HS-27A (cell line): Measurements from ENCODE around the gene ZNF75A.
"Not testable (repeated sequence)": the region's sequence is repeated elsewhere in the genome, so short reads cannot be mapped to it uniquely, and the experiment has no call there.

Experiments
- DNase-seq: peaks from one replicate; pipeline ENCODE4 v3.0.0-alpha.2; 2012; ENCODE audit warnings: low read depth, missing footprints

ZNF75A gene

GRCh38 chr16:3305109-3306068 is at the start of gene ZNF75A, which contains the start of gene TIGD7:
ZNF75A (plus strand) TSS chr16:3305497; CDS start chr16:3308429, 2,932 bp downstream.
TIGD7 (minus strand) TSS chr16:3305430; CDS start chr16:3300614, 4,816 bp downstream.
- DNase-seq = peak; percentile 75

DNA sequence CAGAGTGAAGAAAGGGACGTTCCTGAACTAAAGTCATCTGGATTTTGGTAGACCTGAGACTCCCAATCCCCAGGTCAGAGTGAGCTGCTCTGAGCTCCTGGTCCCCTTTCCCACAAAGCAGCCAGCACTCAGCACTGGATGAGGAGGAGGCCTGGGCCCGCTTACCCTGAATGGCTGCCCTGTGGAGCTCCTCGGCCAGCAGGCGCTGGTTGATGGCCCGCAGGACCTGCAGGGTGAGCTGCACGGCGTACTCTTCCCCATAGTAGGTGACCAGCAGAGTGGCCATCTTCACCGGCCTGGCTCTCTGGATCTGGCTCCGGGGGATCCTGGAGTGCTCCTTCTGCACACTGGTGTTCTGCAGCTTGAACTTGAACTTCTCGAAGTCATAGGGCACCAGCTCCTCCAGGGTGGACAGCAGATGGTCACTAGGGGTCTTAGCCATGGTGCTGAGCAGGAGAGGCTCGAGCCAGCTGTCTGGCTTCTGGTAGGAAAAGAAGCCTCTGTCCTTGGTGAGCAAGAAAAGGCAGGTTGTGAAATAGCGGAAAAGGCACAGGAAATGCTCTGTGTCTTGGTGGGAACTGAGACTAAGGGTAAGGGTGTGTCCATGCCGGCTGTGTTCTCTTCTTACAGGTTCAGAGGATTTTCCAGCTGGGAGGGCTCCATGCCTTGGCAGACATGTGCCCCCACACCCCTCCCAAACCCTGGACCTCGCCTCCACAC is 49.0 kb upstream of the ZNF75A start, which contains the start of gene MEFV:
TSS of gene MEFV (minus strand) at position 488 of the 720 bp plus-strand sequence. CDS start at position 442, 46 bp downstream.
- DNase-seq = no peak

- no peak for DNase-seq
Measured at GRCh38 chr16:3256866-3257465, 48.3 kb upstream of the ZNF75A start.

GRCh38 chr16:3259836-3260235 is 45.5 kb upstream of the ZNF75A start:
- DNase-seq = no peak

GRCh38 chr16:3262517-3262916 is 42.8 kb upstream of the ZNF75A start:
- DNase-seq = no peak

DNA sequence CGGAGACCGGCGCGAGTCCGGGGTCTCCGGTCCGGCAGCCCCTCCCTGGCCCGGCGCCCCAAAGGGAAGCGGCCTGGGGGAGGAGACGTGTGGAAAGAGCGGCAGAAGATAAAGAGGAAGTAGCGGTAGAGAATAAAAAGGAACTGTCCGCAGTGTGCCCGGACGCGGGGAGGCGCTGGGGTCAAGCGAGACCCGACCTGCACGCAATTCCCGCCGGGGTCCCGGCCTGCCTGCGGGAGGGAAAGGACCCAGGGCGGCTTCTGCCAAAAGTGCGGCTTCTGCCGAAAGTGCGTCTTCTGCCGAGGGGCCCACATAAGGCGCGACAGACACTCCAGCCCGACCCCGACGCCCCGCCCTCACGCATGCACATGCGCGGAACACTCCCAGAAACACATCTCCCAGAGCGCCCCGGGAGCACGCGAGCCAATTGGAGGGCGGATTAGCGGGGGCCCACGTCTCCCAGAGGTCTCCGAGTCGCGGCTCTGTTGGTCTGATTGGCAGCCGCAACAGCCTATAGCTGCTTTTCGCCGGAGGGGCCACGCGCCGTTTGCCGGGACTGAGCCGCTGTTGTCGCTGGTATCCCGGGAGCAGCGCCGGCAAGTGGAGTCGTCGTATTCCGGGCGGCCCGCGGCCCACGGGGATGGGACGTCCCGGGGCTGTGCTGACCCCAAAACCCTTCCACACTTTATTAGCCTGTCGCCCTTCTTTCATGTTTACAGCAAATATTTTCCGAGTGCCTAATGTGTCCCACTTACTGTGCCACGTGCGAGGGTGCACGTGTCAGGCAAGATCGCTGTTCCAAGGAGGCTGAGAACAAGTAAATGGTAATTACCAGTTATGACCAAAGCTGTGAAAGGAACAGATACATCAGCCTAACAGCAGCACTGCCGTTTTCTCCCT is 40.9 kb upstream of the ZNF75A start:
- DNase-seq = peak; percentile 79

DNA sequence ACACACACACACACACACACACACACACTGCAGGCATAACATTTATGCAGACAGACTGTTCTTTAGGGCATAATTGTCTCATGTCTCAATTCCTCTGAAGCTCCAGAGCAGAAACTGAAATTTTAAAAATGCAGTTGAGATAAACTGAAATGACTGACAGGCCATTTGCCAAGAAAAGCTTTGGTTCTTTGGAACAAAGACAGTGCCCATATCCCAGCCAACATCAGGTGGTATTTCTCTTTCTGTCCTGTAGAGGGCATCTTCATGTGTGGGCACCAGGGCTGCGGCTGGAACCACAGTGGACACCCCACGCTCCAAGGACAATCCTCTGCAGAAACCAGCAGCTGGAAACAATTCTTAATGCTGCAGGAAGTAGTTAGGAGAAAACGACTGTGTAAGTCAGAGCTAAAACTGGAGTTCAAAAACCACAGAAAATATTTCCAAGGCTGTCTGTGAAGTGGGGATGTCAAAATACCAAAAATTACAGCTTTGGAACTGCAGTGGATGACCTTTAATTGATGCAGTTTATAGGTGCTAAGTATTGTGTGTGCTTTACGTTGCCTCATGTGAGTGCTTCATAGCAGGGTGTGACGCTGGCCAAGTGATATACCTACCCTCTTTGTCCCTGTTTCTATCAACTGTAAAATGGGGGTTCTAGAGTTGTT is 38.3 kb upstream of the ZNF75A start:
- DNase-seq = no peak

- DNase-seq = no peak
Measured at GRCh38 chr16:3268294-3268693, 37.0 kb upstream of the ZNF75A start.

GRCh38 chr16:3270718-3271117 is 34.6 kb upstream of the ZNF75A start:
- not testable (repeated sequence) for DNase-seq

GRCh38 chr16:3271281-3271680 is 34.0 kb upstream of the ZNF75A start:
- not testable (repeated sequence) for DNase-seq

DNA sequence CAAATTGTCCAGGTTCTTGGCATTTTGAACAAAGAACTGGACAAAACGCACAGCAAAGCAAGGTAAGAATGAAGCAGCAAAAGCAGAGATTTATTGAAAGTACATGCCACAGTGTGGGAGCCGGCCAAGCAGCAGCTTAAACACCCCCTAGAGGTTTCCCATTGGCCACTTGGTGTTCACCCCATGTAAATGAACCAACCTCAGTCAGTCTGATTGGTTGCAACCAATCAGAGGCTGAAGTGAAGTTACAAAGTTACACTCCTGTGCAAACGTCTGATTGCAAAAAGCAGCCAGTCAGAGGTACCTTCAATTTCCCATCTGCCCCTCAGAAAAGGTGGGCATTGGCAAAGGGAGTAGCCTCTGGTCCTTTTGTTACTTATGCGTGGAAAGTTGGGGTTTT is 30.8 kb upstream of the ZNF75A start:
- DNase-seq = no peak

DNA sequence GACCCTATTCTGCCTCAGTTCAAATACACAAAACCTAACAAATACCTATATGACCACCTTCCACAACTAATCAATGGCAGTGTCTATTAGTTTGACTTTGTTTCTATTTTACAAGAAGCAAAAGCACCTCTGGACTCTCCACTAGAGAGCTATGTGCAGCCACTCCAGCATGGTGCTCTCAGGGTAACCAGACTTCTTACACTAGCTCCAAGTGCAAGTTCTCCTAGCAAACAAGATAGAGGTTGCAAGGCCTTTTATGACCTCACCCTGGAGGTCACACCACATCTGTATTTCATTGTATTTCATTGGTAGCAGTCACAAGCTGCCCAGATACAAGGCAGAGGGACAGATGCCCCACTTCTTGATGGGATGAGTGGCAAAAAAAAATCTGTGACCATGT is 30.4 kb upstream of the ZNF75A start:
- DNase-seq = no peak

DNA sequence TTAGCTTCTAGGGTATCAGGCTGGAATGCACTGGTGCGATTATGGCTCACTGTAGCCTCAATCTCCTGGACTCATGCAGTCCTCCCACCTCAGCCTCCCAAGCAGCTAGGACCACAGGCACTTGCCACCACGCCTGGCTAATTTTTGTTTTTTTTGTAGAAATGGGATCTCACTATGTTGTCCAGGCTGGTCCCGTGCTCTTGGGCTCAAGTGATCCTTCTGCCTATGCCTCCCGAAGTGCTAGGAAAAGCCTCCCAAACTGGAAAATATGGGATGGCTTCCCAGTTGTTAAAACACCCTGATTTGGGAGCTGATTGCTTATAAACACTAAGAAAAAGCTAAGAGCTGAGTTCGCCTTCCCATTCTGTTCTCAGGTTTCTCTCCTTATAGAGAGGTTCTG is 28.6 kb upstream of the ZNF75A start:
- DNase-seq = no peak

DNA sequence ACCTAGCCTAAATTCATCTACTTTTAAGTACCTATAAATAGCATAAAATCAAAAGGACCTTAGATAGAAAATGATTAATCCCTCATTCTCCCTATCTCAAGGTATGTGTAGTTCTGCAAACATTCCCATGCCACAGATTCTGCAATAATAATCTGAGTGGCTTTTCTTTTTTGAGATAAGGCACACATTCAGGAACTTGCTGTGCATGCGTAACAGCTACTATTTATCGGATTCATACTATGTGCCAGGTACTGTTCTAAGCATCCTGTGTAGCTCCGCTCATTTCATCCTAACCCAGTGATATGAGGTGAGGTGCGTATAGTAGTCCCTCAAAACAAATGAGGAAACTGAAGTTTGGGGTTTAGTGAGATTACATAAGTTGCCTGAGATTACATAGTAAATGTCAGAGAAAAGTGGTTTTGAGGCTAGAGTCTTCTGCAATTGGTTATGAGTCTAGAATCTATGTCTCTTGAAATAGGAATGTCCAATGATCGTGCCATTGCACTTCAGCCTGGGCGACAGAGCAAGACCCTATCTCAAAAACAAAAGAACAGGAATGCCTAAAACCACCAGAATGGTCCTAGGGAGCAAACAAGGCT is 24.0 kb upstream of the ZNF75A start:
- DNase-seq = no peak

GRCh38 chr16:3282103-3282729 is 23.1 kb upstream of the ZNF75A start:
- no peak for DNase-seq

DNA sequence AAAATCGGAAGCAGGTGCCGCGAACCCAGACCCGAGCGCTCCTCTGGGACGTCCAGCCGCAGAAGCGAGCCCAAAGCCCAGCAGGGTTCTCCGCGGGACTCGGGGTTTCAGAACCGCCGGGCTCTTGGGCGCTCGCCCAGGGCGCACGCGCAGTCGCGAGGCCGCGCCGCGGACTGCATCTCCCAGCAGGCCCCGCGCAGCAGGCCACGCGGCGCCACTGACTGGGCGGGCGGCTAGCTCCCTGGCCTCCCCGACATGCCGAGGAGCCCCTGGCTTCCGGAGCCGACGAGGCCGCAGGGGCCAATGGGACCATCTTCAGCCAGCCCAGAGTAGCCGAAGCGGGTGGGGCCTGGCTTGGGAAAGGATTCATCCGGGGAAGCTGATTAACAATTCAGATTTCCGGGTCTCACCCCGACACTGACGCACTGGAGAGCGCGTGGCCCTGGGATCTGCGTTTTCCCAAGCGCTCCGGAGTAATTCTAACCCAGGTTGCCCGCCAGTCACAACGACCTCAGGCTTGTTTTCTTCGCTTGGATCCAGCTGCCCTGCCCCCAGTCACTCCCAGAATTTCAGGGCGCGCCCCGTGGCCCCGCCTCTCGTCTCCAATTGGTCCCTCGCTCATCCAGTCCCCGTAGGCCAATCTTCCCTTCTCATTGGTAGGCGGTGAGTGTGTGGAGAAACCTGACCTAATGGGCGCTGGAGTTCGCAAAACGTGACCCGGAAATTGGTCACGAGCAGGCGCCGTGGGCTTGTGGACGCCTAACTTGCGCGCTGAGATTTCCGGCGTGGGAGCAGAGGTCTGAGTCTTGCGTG is 22.4 kb upstream of the ZNF75A start, which contains the start of gene ZNF263:
TSS of gene ZNF263 (plus strand) at position 762 of the 813 bp plus-strand sequence. CDS start 328 bp downstream, outside the sequence.
- peak; percentile 87 for DNase-seq

DNA sequence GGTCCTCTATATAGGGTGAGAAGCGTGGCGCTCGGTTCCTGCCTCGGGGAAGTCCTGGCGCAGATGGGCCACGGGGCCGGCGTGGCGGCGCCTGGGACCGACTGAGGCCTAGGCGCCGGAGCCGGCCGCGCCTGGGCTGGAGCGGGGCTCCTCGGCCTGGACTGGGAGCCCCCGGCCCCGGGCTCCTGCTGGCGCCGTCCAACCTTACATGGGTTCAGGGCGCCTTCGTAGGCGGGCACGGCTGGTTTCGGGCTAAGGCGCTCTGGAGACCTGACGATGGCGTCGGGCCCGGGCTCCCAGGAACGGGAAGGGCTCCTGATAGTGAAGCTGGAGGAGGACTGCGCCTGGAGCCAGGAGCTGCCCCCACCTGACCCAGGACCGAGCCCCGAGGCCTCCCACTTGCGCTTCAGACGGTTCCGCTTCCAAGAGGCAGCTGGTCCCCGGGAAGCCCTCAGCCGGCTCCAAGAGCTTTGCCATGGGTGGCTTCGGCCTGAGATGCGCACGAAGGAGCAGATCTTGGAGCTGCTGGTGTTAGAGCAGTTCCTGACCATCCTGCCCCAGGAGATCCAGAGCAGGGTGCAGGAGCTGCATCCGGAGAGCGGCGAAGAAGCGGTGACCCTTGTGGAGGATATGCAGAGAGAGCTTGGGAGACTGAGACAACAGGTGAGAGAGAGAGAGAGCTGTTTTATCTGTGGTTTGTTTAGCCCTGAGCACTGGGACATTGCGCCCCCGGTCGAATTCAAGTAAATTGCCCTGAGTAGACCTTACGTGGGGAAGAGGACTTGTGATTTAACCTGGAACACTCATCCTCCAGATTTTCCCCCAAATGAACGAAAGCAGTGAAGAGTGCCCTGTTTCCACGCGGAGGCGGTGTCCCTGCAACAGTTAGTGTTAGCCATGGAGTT is 21.5 kb upstream of the ZNF75A start:
- no peak for DNase-seq

- DNase-seq = no peak
Measured at GRCh38 chr16:3285131-3285530, 20.2 kb upstream of the ZNF75A start.
